GM21529 (cell line): ENCODE measurements around the gene DMD.
"Not testable (repeated sequence)": the region's sequence is repeated elsewhere in the genome, so short reads cannot be mapped to it uniquely, and the experiment has no call there.

Experiments
- ATAC-seq: cut with Tn5 transposase; IDR thresholded peaks from one replicate; pipeline ENCODE4 v1.9.1; 2021; ENCODE audit not compliant: unreplicated experiment

DMD gene

GRCh38 chrX:32868524-32868895 lies 342.8 kb downstream of the DMD start:
- no peak for ATAC-seq

GRCh38 chrX:32867781-32868523 lies 343.4 kb downstream of the DMD start:
- ATAC-seq, result no peak

GRCh38 chrX:32852203-32852602 lies 359.1 kb downstream of the DMD start:
- ATAC-seq, result no peak

GRCh38 chrX:32851556-32851955 lies 359.8 kb downstream of the DMD start:
- no peak for ATAC-seq

- no peak for ATAC-seq
Observed at GRCh38 chrX:32847921-32848320, 363.4 kb downstream of the DMD start.

GRCh38 chrX:32842053-32842452 lies 369.3 kb downstream of the DMD start:
- ATAC-seq, result no peak

- ATAC-seq, result no peak
Observed at GRCh38 chrX:32839781-32840180, 371.6 kb downstream of the DMD start.

GRCh38 chrX:32825009-32825408 lies 386.3 kb downstream of the DMD start:
- ATAC-seq, result no peak

- no peak for ATAC-seq
Observed at GRCh38 chrX:32804034-32804433, 407.3 kb downstream of the DMD start.

- ATAC-seq, result no peak
Observed at GRCh38 chrX:32798990-32799389, 412.4 kb downstream of the DMD start.

GRCh38 chrX:32788936-32789335 lies 422.4 kb downstream of the DMD start:
- no peak for ATAC-seq

GRCh38 chrX:32780109-32780508 lies 431.2 kb downstream of the DMD start:
- ATAC-seq, result no peak

GRCh38 chrX:32778965-32779364 lies 432.4 kb downstream of the DMD start:
- no peak for ATAC-seq

- no peak for ATAC-seq
Observed at GRCh38 chrX:32774966-32775365, 436.4 kb downstream of the DMD start.

GRCh38 chrX:32749070-32749469 lies 462.3 kb downstream of the DMD start:
- no peak for ATAC-seq

- ATAC-seq, result no peak
Observed at GRCh38 chrX:32745323-32745722, 466.0 kb downstream of the DMD start.

- no peak for ATAC-seq
Observed at GRCh38 chrX:32744921-32745320, 466.4 kb downstream of the DMD start.

- ATAC-seq, result no peak
Observed at GRCh38 chrX:32741910-32742309, 469.4 kb downstream of the DMD start.

GRCh38 chrX:32708542-32708941 lies 502.8 kb downstream of the DMD start:
- ATAC-seq, result no peak

GRCh38 chrX:32705385-32705784 lies 506.0 kb downstream of the DMD start:
- not testable (repeated sequence) for ATAC-seq

GRCh38 chrX:32687379-32687778 lies 524.0 kb downstream of the DMD start:
- ATAC-seq, result no peak

GRCh38 chrX:32678487-32678886 lies 532.9 kb downstream of the DMD start:
- no peak for ATAC-seq

GRCh38 chrX:32673193-32673592 lies 538.2 kb downstream of the DMD start:
- no peak for ATAC-seq
